PC-3 (cell line): ENCODE results near the gene DOCK4. TPM values are rescaled to one million over a fixed set of nuclear protein-coding genes. Genes with fewer than 3 reads are reported as not detected.
"Not testable (repeated sequence)": the region's sequence is repeated elsewhere in the genome, so short reads cannot be mapped to it uniquely, and the experiment has no call there.

Experiments used
- ATAC-seq: fragments of 200-7000 bp; cut with Tn5 transposase; 2 replicates; pipeline ENCODE4 v1.9.1; 2020; ENCODE audit warnings: mild to moderate bottlenecking, moderate library complexity
- BruUV-seq: library from RNA; stranded (reverse); fragments of 400-500 nt; replicated peaks from 2 replicates; lab custom pipeline; 2021; lab: Mats Ljungman, UMichigan
- CTCF ChIA-PET: fragments of 300-600 bp; sonication (Branson Sonifier 250); formaldehyde crosslinking; loops from one replicate; lab custom pipeline; 2022; ENCODE audit warnings: antibody characterized with exemption; lab: Charles Lee
- POLR2A ChIA-PET: fragments of 300-600 bp; sonication (Branson Sonifier 250); formaldehyde crosslinking; loops from one replicate; lab custom pipeline; 2022; ENCODE audit warnings: antibody characterized with exemption; ENCODE audit not compliant: unreplicated experiment; lab: Charles Lee
- DNase-seq: peaks from one replicate; pipeline ENCODE4 v3.0.0-alpha.2; 2015
- H2AFZ ChIP-seq: fragments of 300-600 bp; sonication (generic); 2 replicates; pipeline ENCODE4 v1.6.0; 2016; ENCODE audit warnings: antibody characterized with exemption, low read length
- H3F3A ChIP-seq: fragments of 300-600 bp; sonication (generic); one replicate; pipeline ENCODE4 v1.6.0; 2017; ENCODE audit warnings: antibody characterized with exemption, low read length, control low read depth, mild to moderate bottlenecking; ENCODE audit not compliant: unreplicated experiment
- H3K27ac ChIP-seq: fragments of 300-600 bp; sonication (generic); 2 replicates; pipeline ENCODE4 v1.5.1; 2016; ENCODE audit warnings: mild to moderate bottlenecking, low read length
- H3K27me3 ChIP-seq: fragments of 300-600 bp; sonication (generic); 2 replicates; pipeline ENCODE4 v1.6.1; 2016; ENCODE audit warnings: low read length, mixed read lengths
- H3K36me3 ChIP-seq: fragments of 300-600 bp; sonication (generic); 2 replicates; pipeline ENCODE4 v1.6.1; 2016; ENCODE audit warnings: low read depth, mixed run types, low read length, mixed read lengths
- H3K4me1 ChIP-seq: fragments of 300-600 bp; sonication (generic); 2 replicates; pipeline ENCODE4 v1.5.1; 2016; ENCODE audit warnings: low read length; ENCODE audit not compliant: insufficient read depth
- H3K4me2 ChIP-seq: fragments of 300-600 bp; sonication (generic); 2 replicates; pipeline ENCODE4 v1.6.0; 2016; ENCODE audit warnings: low read length
- H3K4me3 ChIP-seq: fragments of 300-600 bp; sonication (generic); 2 replicates; pipeline ENCODE4 v1.5.1; 2016; ENCODE audit warnings: mild to moderate bottlenecking, low read length, mixed read lengths
- H3K79me2 ChIP-seq: fragments of 300-600 bp; sonication (generic); 2 replicates; pipeline ENCODE4 v1.6.1; 2017; ENCODE audit warnings: low read length, mixed read lengths
- H3K9ac ChIP-seq: fragments of 300-600 bp; sonication (generic); 2 replicates; pipeline ENCODE4 v1.6.0; 2016; ENCODE audit warnings: mild to moderate bottlenecking, low read length
- H3K9me2 ChIP-seq: fragments of 300-600 bp; sonication (generic); replicated peaks from 2 replicates; pipeline ENCODE4 v1.6.1; 2016; ENCODE audit warnings: mixed run types, low read length, mixed read lengths
- H3K9me3 ChIP-seq: fragments of 300-600 bp; sonication (generic); 2 replicates; pipeline ENCODE4 v1.6.1; 2016; ENCODE audit warnings: low read length, mixed read lengths
- H4K20me1 ChIP-seq: fragments of 300-600 bp; sonication (generic); 2 replicates; pipeline ENCODE4 v1.6.1; 2016; ENCODE audit warnings: low read length, mixed read lengths
- EZH2 ChIP-seq: fragments of 300-600 bp; sonication (generic); IDR thresholded peaks from one replicate; pipeline ENCODE4 v1.6.1; 2017; ENCODE audit warnings: antibody characterized with exemption, mild to moderate bottlenecking, low read length; ENCODE audit not compliant: unreplicated experiment
- EZH2phosphoT487 ChIP-seq: fragments of 300-600 bp; sonication (generic); IDR thresholded peaks from 2 replicates; pipeline ENCODE4 v1.6.1; 2018; ENCODE audit warnings: mild to moderate bottlenecking, antibody characterized with exemption, low read length, borderline replicate concordance
- intact Hi-C: fragments of 100-400 bp; cut with micrococcal nuclease; formaldehyde crosslinking; loops from 2 replicates; pipeline ENCODE4 v1.9.0; 2023
- total RNA-seq: library from RNA; depleted of rRNA; stranded (reverse); fragments of >200 nt; gene quantifications from 2 replicates; pipeline ENCODE4 v1.2.3, GENCODE V29; 2014
- TF ChIP-seq, protein P1 (sequence below): fragments of 300-600 bp; sonication (generic); conservative IDR thresholded peaks from 2 replicates; pipeline ENCODE4 v1.5.1; 2017; ENCODE audit warnings: antibody characterized with exemption, low read depth, mild to moderate bottlenecking, low read length

Gene DOCK4
- total RNA-seq, 1 experiment from 2014 or later, result 25.4 TPM

DNA sequence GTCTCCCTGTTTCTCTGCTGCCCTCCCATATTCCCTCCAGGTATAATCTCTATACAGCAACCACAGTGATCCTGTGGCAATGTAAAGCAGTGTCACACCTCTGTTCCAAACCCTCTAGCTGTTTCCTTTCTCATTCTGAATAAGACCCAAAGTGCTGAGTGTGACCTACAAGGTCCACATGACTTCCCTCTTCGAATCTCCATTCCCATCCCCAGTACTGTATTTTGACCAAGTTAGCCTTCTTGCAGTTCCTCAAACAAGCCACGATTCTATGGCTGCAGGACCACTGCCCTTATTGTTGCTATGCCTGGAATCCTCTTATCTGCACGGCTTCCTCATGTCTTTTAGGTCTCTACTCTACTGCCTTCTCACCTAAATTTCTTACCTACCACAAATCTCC is 291.9 kb downstream of the DOCK4 start:
- DNase-seq, result no peak
- Histone ChIP-seq H3K4me2 (no peak overlapping the region), H3K9me2 (no peaks in the 10 kb centered on the region), H2AFZ (no peak overlapping the region), H3K4me1 (peaks cover 7% of the 10 kb centered on the region), H3K36me3 (no peaks in the 10 kb centered on the region), H3K4me3 (no peak overlapping the region), H3K27me3 (no peaks in the 10 kb centered on the region), H4K20me1 (peaks cover 3% of the 10 kb centered on the region; the same call in 1 of the 2 replicates), H3K79me2 (no peaks in the 10 kb centered on the region), H3K27ac (no peak overlapping the region), H3K9me3 (no peaks in the 10 kb centered on the region), H3K9ac (no peak overlapping the region), H3F3A (no peaks in the 10 kb centered on the region)
- TF ChIP-seq, protein P1, sequence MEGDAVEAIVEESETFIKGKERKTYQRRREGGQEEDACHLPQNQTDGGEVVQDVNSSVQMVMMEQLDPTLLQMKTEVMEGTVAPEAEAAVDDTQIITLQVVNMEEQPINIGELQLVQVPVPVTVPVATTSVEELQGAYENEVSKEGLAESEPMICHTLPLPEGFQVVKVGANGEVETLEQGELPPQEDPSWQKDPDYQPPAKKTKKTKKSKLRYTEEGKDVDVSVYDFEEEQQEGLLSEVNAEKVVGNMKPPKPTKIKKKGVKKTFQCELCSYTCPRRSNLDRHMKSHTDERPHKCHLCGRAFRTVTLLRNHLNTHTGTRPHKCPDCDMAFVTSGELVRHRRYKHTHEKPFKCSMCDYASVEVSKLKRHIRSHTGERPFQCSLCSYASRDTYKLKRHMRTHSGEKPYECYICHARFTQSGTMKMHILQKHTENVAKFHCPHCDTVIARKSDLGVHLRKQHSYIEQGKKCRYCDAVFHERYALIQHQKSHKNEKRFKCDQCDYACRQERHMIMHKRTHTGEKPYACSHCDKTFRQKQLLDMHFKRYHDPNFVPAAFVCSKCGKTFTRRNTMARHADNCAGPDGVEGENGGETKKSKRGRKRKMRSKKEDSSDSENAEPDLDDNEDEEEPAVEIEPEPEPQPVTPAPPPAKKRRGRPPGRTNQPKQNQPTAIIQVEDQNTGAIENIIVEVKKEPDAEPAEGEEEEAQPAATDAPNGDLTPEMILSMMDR, result no peak
- TF ChIP-seq EZH2phosphoT487 (no peak), EZH2 (no peak)
- ChIA-PET CTCF (no interaction called here), POLR2A (no interaction called here)
- no TSS peak for BruUV-seq
- no peak for ATAC-seq
- intact Hi-C loops, result no loop called here

DNA sequence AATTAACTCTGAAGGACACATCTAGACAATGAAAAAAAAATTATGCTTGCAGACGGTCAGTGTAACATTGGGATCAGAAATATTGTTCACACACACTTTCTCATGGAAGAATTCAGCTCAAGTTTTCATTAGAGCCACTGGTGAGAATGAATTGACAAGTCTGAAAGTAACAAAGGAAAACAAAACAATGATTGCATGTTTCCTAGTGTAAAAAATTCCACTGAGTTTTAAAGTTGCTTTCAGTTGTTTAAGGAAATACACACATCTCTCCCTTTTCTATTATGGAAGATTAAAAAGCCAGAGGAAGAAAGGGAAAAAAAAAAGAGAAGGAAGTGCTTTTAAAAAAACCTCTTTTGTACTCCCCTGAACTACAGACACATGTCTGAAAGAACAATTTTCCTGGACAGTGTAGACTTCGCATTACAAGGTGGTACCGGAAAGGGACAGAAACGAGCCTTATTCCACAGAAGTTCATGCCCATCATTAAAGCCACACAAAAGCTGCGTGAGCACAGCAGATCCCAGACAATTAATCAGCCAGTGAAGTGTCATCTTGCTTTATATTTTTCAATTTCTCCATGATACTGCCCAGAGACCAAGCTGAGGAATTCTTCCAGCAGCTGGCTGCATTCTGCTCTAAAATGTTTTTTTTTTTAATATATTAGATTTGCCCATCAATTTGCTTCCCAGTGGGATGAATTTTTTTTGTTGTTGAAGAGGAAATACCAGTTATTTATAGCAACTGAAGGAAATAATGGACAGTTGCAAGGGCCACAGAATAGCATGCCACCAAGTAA is 294.8 kb downstream of the DOCK4 start:
- no peaks in the 10 kb centered on the region for H3K9me2 ChIP-seq
- H3K27me3 ChIP-seq, result no peaks in the 10 kb centered on the region
- H3K4me3 ChIP-seq, result no peak overlapping the region
- intact Hi-C loops, result no loop called here
- no peaks in the 10 kb centered on the region; the same call in 1 of the 2 replicates for H3K36me3 ChIP-seq
- H3K79me2 ChIP-seq, result no peaks in the 10 kb centered on the region
- BruUV-seq, result no TSS peak
- H3K4me2 ChIP-seq, result no peak overlapping the region
- H4K20me1 ChIP-seq, result no peaks in the 10 kb centered on the region
- no peak overlapping the region for H2AFZ ChIP-seq
- ChIA-PET CTCF (no interaction called here), POLR2A (no interaction called here)
- no peak overlapping the region for H3K9ac ChIP-seq
- DNase-seq (no peak), ATAC-seq (no peak)
- H3K27ac ChIP-seq, result no peak overlapping the region
- no peaks in the 10 kb centered on the region for H3K4me1 ChIP-seq
- H3K9me3 ChIP-seq, result no peaks in the 10 kb centered on the region
- no peaks in the 10 kb centered on the region for H3F3A ChIP-seq
- no peak for TF ChIP-seq EZH2
- no peak for TF ChIP-seq EZH2phosphoT487
- TF ChIP-seq, protein P1, result no peak

DNA sequence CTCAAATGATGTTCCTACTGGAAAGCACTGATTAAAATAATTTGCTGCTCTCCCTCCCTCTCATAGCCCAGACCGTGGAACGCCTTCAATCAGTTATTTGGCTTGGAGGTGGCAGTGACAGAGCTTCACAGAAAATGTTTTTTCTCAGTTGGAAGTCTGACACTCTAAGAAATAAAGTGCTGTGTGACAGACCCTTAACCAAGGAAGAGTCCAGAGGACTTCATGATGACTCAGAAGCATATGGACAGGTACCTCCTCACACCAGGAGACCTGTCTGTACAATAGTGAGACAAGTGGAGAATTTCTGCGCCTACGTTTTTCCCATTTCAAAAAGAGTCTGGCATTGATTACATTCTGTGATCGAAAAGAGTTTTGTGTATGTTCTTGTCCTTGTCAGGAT is 295.5 kb downstream of the DOCK4 start:
- POLR2A ChIA-PET, result no interaction called here

DNA sequence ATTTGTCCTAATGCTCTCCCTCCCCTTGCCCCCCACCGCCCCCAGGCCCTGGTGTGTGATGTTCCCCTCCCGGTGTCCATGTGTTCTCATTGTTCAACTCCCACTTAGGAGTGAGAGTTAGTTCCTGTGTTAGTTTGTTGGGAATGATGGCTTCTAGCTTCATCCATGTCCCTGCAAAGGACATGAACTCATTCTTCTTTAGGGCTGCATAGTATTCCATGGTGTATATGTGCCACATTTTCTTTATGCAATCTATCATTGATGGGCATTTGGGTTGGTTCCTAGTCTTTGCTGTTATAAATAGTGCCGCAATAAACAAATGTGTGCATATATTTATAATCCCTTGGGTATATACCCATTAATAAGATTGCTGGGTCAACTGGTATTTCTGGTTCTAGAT is 297.5 kb downstream of the DOCK4 start:
- H3K9me3 ChIP-seq, intact Hi-C loops, H3K27ac ChIP-seq, H3K27me3 ChIP-seq, H3K36me3 ChIP-seq, H2AFZ ChIP-seq, H3F3A ChIP-seq, H3K4me2 ChIP-seq, CTCF ChIA-PET, ATAC-seq, H4K20me1 ChIP-seq, H3K4me3 ChIP-seq, DNase-seq, H3K9me2 ChIP-seq, H3K79me2 ChIP-seq, H3K9ac ChIP-seq, POLR2A ChIA-PET, H3K4me1 ChIP-seq, BruUV-seq: not testable (repeated sequence)

More for the DNA sequence above, 295.5 kb downstream of the DOCK4 start:
- Histone ChIP-seq H3K36me3 (no peaks in the 10 kb centered on the region; the same call in 1 of the 2 replicates), H3K9me2 (no peaks in the 10 kb centered on the region), H3K9ac (no peak overlapping the region), H4K20me1 (no peaks in the 10 kb centered on the region), H3K27ac (no peak overlapping the region), H3K79me2 (no peaks in the 10 kb centered on the region), H3K9me3 (no peaks in the 10 kb centered on the region), H3K27me3 (no peaks in the 10 kb centered on the region), H3K4me2 (no peak overlapping the region), H3F3A (no peaks in the 10 kb centered on the region), H2AFZ (no peak overlapping the region), H3K4me3 (no peak overlapping the region), H3K4me1 (no peaks in the 10 kb centered on the region)
- no peak for DNase-seq
- CTCF ChIA-PET, result no interaction called here
- no TSS peak for BruUV-seq
- TF ChIP-seq EZH2, result no peak
- TF ChIP-seq EZH2phosphoT487, result no peak
- TF ChIP-seq, protein P1, result no peak
- intact Hi-C loops, result no loop called here
- no peak for ATAC-seq
